ENCODE data around the gene CLTC. TPM values are rescaled to one million over a fixed set of nuclear protein-coding genes. Genes with fewer than 3 reads are reported as not detected.

The CLTC gene
- total and polyA plus RNA-seq, 2 of the 8 experiments (the other 6 are each of a cell fraction or from before 2014, with no cell fraction given): 175 to 283 TPM

DNA sequence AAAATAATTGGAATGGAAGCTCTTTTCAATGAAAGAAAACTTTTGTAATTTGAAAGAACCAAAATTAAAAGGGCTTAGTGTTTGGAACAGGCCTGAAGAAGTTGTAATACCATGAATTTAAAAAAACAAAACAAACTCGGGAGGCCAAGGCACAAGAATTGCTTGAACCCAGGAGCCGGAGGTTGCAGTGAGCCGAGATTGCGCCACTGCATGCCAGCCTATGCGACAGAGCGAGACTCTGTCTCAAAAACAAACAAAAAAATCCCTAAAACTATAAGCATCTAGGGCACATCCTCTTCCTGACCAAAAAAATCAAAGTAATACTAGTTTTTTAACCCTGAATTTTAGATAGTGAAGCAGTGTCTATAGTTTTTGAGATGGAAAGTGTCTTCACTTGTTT lies 12.7 kb downstream of the CLTC start:
- Histone ChIP-seq H4K5ac (ENCODE audit: insufficient read length, low read depth, low read length) (no peak overlapping the region), H3K79me1 (ENCODE audit: low read depth, low read length) (no peaks in the 10 kb centered on the region; the same call in 1 of the 2 replicates), H3K4me2 (ENCODE audit: insufficient read depth in 1 of 2, low read depth in 2 of 2, low read length in 2 of 2) (no peak overlapping the region), H3K14ac (ENCODE audit: insufficient read length) (no peak overlapping the region), H3K27ac (ENCODE audit: low read depth, low read length) (no peak overlapping the region), H3K4me1 (replicated peaks in 1 of 4; ENCODE audit: control insufficient read depth in 3 of 4, insufficient read depth in 4 of 4, low read length in 3 of 4) (peaks cover 0 to 6% (median 4%) of the 10 kb centered on the region in 4 experiments; a peak in 5 of 7 replicates), H4K20me1 (replicated peaks in 1 of 2; ENCODE audit: control insufficient read depth in 1 of 2, insufficient read depth in 2 of 2, low read length in 2 of 2) (peaks cover 5 to 14% of the 10 kb centered on the region in 2 experiments), H2AFZ (ENCODE audit: low read length) (no peak overlapping the region), H4K91ac (replicated peaks; ENCODE audit: insufficient read length, low read length) (no peak overlapping the region), H3K18ac (ENCODE audit: extremely low read depth, low read length) (no peak overlapping the region), H3K56ac (replicated peaks; ENCODE audit: insufficient read length, low read depth, low read length) (no peak overlapping the region), H2BK15ac (ENCODE audit: low read length) (no peak overlapping the region), H4K8ac (ENCODE audit: extremely low read depth, insufficient read depth, low read length) (no peak overlapping the region), H3K27me3 (replicated peaks in 1 of 4; ENCODE audit: control insufficient read depth in 3 of 4, extremely low read depth in 1 of 4, insufficient read depth in 3 of 4, low read length in 3 of 4) (no peaks in the 10 kb centered on the region), H2BK20ac (ENCODE audit: low read length) (no peak overlapping the region), H3K9ac (replicated peaks in 1 of 4; ENCODE audit: extremely low read depth in 1 of 4, low read depth in 3 of 4, low read length in 3 of 4) (no peak overlapping the region), H3K4me3 (ENCODE audit: extremely low read depth in 1 of 4, insufficient read depth in 2 of 4, low read depth in 3 of 4, low read length in 4 of 4) (no peak overlapping the region), H3K9me3 (ENCODE audit: insufficient read depth in 2 of 2, low read depth in 1 of 2, low read length in 1 of 2) (0 out of 4 replicates have a peak, but pooled peaks cover 0 to 4% of the 10 kb centered on the region in 2 experiments), H2AK5ac (ENCODE audit: low read depth, low read length) (no peak overlapping the region), H2BK12ac (ENCODE audit: low read depth, low read length) (no peak overlapping the region), H3K79me2 (ENCODE audit: control insufficient read depth in 1 of 2, insufficient read depth in 2 of 2, low read length in 2 of 2) (peaks cover 27 to 93% of the 10 kb centered on the region in 2 experiments), H2BK5ac (ENCODE audit: low read depth, low read length) (no peak overlapping the region), H3K36me3 (ENCODE audit: control insufficient read depth in 2 of 4, insufficient read depth in 4 of 4, low read length in 3 of 4) (peaks cover 0 to 6% (median 0%) of the 10 kb centered on the region in 4 experiments; a peak in 1 of 8 replicates), H3K23me2 (ENCODE audit: low read depth, low read length) (no peaks in the 10 kb centered on the region), H3K23ac (ENCODE audit: insufficient read length) (no peak overlapping the region), H2BK120ac (replicated peaks; ENCODE audit: low read depth, low read length) (no peak overlapping the region), H3K4ac (replicated peaks; ENCODE audit: insufficient read length, low read depth, low read length) (no peak overlapping the region)
- ChIA-PET POLR2A (ENCODE audit: partially characterized antibody) (interaction anchor here (4.2 kb wide), 1 partner anchor 12 kb away, joined by 17 read pairs; the partner anchor contains the start of gene CLTC), CTCF (ENCODE audit: partially characterized antibody) (no interaction called here)
- WGBS, 2 experiments (ENCODE audit: extremely low coverage in 1 of 2, insufficient coverage in 1 of 2, insufficient read length in 1 of 2, insufficient replicate concordance in 2 of 2, low coverage in 1 of 2, low lambda C conversion rate in 2 of 2, missing lambda C conversion rate in 1 of 2): 95% methylated on average over 6 of the region's 6 CpGs; no CpG with 5 or more reads in 1 of the 2 experiments
- TF ChIP-seq SIRT6 (IDR thresholded peaks at IDR 0.05; ENCODE audit: low read length): no peak
- DNase-seq (ENCODE audit: low read depth in 1 of 2, low spot score in 2 of 2) (no peak), FAIRE-seq (no peak)

Measured in H1 (cell line).